Liver (tissue), 3 donors: ENCODE measurements around the gene UBAP2L.

Experiments used
- EGR1 ChIP-seq, 2 donors: IDR thresholded peaks; 2 replicates each; pipeline ENCODE4 v1.6.1; 2016 to 2018; ENCODE audit warnings: antibody characterized with exemption in 2 of 2, low read depth in 2 of 2
- HNF4A ChIP-seq, 2 donors: conservative IDR thresholded peaks; 2 replicates each; pipeline ENCODE4 v1.6.1; 2016; ENCODE audit warnings: antibody characterized with exemption in 2 of 2, mild to moderate bottlenecking in 2 of 2
- TF ChIP-seq, protein P1 (sequence below): fragments of 150-350 bp; IDR thresholded peaks from 2 replicates; pipeline ENCODE4 v1.5.1; 2017; ENCODE audit warnings: improper control_type of control experiment, low read depth, low read length; ENCODE audit not compliant: missing input control
- TF ChIP-seq, protein P2 (sequence below): IDR thresholded peaks from 2 replicates; pipeline ENCODE4 v1.6.1; 2016; ENCODE audit warnings: antibody characterized with exemption
- donor health status: healthy.
- donor health status: healthy.

DNA sequence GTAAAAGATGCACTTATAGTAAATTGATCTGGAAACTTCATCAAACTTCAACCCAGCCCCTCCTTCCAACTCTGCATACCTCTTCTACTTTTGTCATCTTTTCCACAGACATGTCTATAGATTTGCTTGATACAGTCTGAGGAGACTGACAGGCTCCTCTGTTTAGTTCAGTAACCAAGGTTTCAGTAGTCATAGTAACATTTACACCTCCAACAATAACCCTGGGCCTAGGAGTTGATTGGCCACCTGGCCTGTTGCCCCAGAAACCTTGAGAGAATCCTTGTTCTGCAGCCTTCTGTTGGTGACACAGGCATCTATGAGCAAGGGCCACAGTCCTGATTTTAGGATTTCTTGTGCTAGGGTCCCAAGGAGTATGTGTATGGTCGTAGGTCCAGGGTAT lies 14.6 kb upstream of the UBAP2L start, which contains the start of gene CFAP141:
- TF ChIP-seq, protein P1, sequence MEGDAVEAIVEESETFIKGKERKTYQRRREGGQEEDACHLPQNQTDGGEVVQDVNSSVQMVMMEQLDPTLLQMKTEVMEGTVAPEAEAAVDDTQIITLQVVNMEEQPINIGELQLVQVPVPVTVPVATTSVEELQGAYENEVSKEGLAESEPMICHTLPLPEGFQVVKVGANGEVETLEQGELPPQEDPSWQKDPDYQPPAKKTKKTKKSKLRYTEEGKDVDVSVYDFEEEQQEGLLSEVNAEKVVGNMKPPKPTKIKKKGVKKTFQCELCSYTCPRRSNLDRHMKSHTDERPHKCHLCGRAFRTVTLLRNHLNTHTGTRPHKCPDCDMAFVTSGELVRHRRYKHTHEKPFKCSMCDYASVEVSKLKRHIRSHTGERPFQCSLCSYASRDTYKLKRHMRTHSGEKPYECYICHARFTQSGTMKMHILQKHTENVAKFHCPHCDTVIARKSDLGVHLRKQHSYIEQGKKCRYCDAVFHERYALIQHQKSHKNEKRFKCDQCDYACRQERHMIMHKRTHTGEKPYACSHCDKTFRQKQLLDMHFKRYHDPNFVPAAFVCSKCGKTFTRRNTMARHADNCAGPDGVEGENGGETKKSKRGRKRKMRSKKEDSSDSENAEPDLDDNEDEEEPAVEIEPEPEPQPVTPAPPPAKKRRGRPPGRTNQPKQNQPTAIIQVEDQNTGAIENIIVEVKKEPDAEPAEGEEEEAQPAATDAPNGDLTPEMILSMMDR, result no peak
- TF ChIP-seq HNF4A (conservative IDR thresholded peaks at IDR 0.05) (no peak), EGR1 (IDR thresholded peaks at IDR 0.05; ENCODE audit: low read depth in 2 of 2) (no peak)
- TF ChIP-seq, protein P2, sequence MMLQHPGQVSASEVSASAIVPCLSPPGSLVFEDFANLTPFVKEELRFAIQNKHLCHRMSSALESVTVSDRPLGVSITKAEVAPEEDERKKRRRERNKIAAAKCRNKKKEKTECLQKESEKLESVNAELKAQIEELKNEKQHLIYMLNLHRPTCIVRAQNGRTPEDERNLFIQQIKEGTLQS, result no peak
